Astrocyte (in vitro differentiated cells and primary cell): Measurements from ENCODE around the gene DNAJA4.

Source experiments
- EZH2 ChIP-seq: IDR thresholded peaks from 2 replicates; pipeline ENCODE4 v1.6.1; 2012; ENCODE audit warnings: mild to moderate bottlenecking, low read length, inconsistent platforms; ENCODE audit not compliant: insufficient read depth
- TF ChIP-seq, protein P1 (sequence below): IDR thresholded peaks from 2 replicates; pipeline ENCODE4 v1.5.1; 2011; ENCODE audit warnings: low read depth, mild to moderate bottlenecking, inconsistent platforms, low read length, moderate library complexity; ENCODE audit not compliant: insufficient read depth

GRCh38 chr15:78234515-78235040 lies 29.8 kb upstream of the DNAJA4 start, which contains the start of gene ACSBG1:
- TF ChIP-seq, protein P1, sequence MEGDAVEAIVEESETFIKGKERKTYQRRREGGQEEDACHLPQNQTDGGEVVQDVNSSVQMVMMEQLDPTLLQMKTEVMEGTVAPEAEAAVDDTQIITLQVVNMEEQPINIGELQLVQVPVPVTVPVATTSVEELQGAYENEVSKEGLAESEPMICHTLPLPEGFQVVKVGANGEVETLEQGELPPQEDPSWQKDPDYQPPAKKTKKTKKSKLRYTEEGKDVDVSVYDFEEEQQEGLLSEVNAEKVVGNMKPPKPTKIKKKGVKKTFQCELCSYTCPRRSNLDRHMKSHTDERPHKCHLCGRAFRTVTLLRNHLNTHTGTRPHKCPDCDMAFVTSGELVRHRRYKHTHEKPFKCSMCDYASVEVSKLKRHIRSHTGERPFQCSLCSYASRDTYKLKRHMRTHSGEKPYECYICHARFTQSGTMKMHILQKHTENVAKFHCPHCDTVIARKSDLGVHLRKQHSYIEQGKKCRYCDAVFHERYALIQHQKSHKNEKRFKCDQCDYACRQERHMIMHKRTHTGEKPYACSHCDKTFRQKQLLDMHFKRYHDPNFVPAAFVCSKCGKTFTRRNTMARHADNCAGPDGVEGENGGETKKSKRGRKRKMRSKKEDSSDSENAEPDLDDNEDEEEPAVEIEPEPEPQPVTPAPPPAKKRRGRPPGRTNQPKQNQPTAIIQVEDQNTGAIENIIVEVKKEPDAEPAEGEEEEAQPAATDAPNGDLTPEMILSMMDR, result no peak
- TF ChIP-seq EZH2, result no peak
